GM21528 (cell line): ENCODE measurements around the gene KBTBD8.

Source experiments
- ATAC-seq: cut with Tn5 transposase; IDR thresholded peaks from one replicate; pipeline ENCODE4 v1.9.1; 2021; ENCODE audit warnings: mild to moderate bottlenecking, moderate library complexity; ENCODE audit not compliant: unreplicated experiment, low FRiP score

The KBTBD8 gene

DNA sequence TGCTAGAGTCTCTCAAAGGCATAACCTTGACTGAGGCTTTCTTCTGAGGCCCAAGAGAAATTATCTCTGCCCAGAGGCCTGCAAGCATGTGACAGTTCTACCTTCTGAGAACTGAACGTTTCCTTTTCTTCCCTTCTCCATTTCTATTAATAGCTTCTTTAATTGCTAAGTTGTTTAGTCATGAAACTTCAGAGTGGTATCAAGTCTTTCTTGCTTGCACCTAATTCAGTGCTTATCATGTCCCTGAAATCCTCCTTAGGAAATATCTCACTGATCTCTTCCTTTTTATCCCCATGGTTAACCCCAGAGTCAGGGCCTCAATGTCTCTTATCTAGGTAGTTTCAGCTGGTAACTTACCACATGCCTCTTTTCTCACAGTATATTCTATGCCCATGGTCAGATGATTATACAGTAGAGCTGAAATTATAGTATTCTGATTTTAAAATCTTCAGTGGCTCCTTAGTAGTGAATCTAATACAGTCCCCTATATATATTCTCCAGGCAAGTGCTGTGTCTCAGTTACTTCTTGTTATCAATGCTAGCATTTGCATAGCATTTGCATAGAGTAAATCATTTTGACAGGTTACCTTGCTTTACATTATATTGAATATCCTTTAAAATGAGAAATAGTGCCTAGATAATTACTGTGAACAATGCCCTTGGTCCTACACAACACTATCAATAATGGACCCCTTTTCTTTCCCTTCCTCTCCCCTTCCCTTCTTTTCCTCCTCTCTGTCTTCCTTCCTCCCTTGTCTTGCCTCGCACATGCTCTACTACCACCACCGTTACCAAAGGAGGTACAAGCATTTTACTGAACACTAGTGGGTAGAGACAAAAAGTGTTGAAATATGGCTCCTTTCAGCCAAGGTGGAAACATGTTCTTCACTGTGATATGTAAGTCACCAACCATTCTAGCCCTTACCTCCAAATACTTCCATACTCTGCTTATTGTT is 33.0 kb downstream of the KBTBD8 start:
- peak; percentile 83 for ATAC-seq

- ATAC-seq, result no peak
Measured at GRCh38 chr3:67031986-67032385, 33.9 kb downstream of the KBTBD8 start.

GRCh38 chr3:67033079-67033478 is 35.0 kb downstream of the KBTBD8 start:
- no peak for ATAC-seq

DNA sequence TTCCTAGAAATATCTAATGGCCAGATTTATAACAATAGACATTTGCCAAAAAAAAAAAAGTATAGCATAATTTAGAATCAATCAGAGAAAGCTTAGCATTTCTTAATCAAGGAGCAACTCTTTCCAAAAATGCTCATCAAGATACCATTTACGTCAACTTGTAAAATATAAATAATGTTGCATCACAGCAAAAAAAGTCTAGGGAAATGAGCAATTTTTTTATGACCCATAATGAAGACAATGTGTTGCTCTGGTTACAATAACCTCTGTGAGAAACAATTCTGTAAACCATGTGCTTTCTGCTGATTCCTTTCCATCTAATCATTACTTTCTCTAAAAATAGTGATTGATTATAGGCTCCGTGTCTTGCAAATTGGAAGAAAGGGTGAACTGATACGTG is 36.3 kb downstream of the KBTBD8 start:
- ATAC-seq, result no peak

DNA sequence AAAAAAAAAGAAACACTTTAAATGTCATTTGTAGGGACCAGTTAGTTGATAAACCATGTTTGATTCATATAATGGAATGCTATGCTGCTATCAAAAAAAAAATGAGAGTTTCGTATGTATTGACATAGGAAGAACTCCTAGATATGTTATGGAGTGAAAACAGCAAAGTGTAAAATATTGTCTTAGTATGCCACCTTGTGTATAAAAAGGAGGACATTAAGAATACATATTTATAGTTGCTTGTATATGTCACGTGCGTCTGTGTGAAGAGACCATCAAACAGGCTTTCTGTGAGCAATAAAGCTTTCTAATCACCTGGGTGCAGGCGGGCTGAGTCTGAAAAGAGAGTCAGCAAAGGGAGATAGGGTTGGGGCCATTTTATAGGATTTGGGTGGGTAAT is 39.5 kb downstream of the KBTBD8 start:
- ATAC-seq, result no peak

- ATAC-seq, result no peak
Measured at GRCh38 chr3:67044295-67044694, 46.2 kb downstream of the KBTBD8 start.

DNA sequence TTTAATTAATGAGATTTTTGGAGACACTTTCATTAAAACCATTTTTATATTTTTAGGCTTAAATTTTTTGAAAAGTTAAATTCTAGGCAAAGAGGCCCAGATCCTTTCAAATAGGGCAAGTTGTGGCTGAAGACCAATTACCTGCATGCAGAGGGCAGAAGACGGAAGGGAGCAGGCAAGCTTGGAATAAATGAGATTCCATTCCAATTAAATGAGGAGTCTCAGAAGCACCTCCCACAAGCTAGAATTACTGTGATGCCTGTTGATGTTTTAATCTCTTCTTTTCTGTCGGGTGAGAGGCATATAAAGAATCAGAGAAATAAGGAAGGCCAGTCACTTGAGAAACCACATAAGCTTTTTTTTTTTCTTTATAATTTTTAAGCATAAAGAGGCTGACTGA is 46.8 kb downstream of the KBTBD8 start:
- ATAC-seq, result no peak

- ATAC-seq, result no peak
Measured at GRCh38 chr3:67045711-67046465, 47.8 kb downstream of the KBTBD8 start.

GRCh38 chr3:67047051-67047450 is 48.9 kb downstream of the KBTBD8 start:
- ATAC-seq, result no peak

DNA sequence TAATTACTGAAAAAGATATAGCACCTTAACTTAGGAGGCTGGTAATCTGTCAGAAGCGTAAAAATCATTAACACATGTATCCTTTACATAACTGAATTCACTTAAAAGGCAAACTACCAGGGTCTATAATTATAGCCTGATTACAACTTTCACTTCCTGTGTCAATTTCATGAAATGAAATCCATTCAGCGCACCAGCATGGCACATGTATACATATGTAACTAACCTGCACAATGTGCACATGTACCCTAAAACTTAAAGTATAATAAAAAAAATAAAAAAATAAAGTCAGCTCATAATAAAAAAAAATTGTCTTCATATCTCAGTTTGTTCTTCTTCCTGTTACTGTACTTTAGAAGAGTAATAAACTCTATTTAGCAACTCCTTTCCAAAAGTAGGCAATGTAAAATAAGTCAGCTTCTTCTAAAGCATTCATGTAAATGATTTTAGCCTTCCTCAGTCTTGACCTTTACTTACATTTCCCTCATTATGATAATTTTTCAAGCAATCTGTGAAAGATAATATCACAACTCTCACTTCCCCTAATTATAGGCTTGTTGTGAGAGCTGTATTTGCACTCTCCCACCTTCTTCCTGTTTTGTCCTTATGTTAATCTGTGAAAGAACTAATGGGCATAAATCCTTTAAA is 50.1 kb downstream of the KBTBD8 start:
- ATAC-seq, result peak; percentile 95

- peak; percentile 66 for ATAC-seq
Measured at GRCh38 chr3:67048715-67049074, 50.6 kb downstream of the KBTBD8 start.

GRCh38 chr3:67059443-67059842 is 61.3 kb downstream of the KBTBD8 start:
- ATAC-seq, result no peak
